ENCODE data around the gene MED25.

The MED25 gene

DNA sequence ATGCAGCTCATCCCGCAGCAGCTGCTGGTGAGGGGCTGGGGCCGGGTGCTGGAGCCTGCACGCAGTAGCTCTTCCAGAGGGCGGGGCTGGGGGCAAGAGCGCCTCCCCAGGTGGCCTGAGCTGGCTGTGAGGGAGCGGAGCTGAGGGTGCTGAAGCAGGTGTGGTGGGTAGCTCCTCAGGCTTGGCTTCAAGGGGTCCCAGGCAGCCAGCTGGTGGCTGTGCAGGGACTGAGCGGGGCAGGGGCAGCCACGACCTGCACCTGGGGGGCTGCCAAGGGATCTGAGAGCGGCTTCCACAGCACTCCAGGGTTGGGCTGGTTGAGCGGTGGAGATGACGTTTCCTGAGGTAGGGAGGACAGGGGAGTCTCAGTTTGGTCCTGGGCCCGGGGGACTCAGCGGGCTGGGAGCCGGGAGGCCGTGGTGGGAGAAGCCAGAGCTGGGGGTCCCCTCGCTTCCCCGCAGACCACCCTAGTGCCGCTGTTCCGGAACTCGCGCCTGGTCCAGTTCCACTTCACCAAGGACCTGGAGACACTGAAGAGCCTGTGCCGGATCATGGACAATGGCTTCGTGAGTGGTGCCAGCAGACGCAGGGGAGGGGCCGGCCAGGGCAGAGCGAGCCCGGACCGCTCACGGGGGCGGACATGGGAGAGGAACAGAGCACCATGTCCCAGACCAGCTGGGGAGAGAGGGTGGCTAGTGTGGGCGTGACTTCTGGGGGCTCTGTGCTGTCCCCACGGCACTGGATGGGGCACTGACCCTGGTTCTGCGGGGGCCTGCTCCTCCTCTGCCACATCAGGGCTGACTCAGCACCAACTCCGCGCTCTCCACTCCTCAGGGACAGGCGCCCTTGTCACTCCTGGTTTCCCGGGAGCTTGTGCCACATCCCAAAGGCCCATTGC is 40.2 kb downstream of the MED25 start:
- no peak for TF ChIP-seq PAX5 (IDR thresholded peaks at IDR 0.05; ENCODE audit: insufficient read depth, low read length, severe bottlenecking)
- TF ChIP-seq SPI1 (IDR thresholded peaks at IDR 0.05; ENCODE audit: low read depth, low read length) = no peak
- TF ChIP-seq POLR2AphosphoS5 (IDR thresholded peaks at IDR 0.05; ENCODE audit: low read depth, low read length) = no peak; the same call in none of the 2 replicates
- no peak for TF ChIP-seq TAF1 (IDR thresholded peaks at IDR 0.05; ENCODE audit: low read depth, low read length)
- no peak for TF ChIP-seq POLR2A (IDR thresholded peaks at IDR 0.05; ENCODE audit: low read depth, low read length)
- TF ChIP-seq POU2F2 (IDR thresholded peaks at IDR 0.05; ENCODE audit: low read depth, low read length) = no peak
- DNase-seq (ENCODE audit: insufficient read length, low spot score) (no peak), FAIRE-seq (no peak)

DNA sequence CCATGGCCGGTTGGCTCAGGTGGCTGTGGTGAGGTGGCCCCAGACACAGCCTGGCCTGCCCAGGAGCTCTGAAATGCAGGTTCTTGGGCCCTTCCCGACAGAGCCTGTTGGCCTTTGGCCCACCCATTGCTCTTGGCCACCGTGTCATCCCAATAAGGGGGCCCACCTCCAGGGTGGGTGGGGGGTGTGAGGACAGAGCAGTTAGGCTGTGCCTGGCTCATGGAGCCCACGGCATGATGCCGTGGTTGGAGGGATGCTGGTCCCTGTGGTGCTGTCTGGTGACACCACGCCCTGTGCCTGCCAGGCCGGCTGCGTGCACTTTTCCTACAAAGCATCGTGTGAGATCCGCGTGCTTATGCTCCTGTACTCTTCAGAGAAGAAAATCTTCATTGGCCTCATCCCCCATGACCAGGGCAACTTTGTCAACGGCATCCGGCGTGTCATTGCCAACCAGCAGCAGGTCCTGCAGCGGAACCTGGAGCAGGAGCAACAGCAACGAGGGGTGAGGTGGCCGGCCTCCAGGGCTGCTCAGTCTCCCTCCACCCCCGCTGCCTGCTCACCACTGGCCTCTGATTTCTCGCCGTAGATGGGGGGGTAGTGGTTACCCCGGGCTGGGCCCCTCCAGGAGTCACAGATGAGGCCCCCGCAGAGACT is 41.7 kb downstream of the MED25 start:
- no peak for DNase-seq (ENCODE audit: insufficient read length, low spot score)

GRCh38 chr19:49860336-49861102 is 42.4 kb downstream of the MED25 start:
- TF ChIP-seq PAX5 (IDR thresholded peaks at IDR 0.05; ENCODE audit: insufficient read depth, low read length, severe bottlenecking) = no peak
- no peak for TF ChIP-seq TAF1 (IDR thresholded peaks at IDR 0.05; ENCODE audit: low read depth, low read length)
- TF ChIP-seq POLR2A (IDR thresholded peaks at IDR 0.05; ENCODE audit: low read depth, low read length) = 0 out of 2 replicates have a peak, but pooled peaks have one; percentile 25
- TF ChIP-seq SPI1 (IDR thresholded peaks at IDR 0.05; ENCODE audit: low read depth, low read length) = no peak
- FAIRE-seq (no peak), DNase-seq (ENCODE audit: insufficient read length, low spot score) (no peak)

More for the DNA sequence above, 41.7 kb downstream of the MED25 start:
- TF ChIP-seq POLR2A (IDR thresholded peaks at IDR 0.05; ENCODE audit: low read depth, low read length) = no peak
- no peak for TF ChIP-seq TAF1 (IDR thresholded peaks at IDR 0.05; ENCODE audit: low read depth, low read length)
- no peak for TF ChIP-seq POU2F2 (IDR thresholded peaks at IDR 0.05; ENCODE audit: low read depth, low read length)
- TF ChIP-seq PAX5 (IDR thresholded peaks at IDR 0.05; ENCODE audit: insufficient read depth, low read length, severe bottlenecking) = no peak
- no peak for TF ChIP-seq SPI1 (IDR thresholded peaks at IDR 0.05; ENCODE audit: low read depth, low read length)
- no peak for FAIRE-seq

GRCh38 chr19:49861107-49861506 is 43.0 kb downstream of the MED25 start:
- FAIRE-seq = no peak
- TF ChIP-seq PAX5 (IDR thresholded peaks at IDR 0.05; ENCODE audit: insufficient read depth, low read length, severe bottlenecking) (no peak), POU2F2 (IDR thresholded peaks at IDR 0.05; ENCODE audit: low read depth, low read length) (no peak)
- no peak for DNase-seq (ENCODE audit: insufficient read length, low spot score)

DNA sequence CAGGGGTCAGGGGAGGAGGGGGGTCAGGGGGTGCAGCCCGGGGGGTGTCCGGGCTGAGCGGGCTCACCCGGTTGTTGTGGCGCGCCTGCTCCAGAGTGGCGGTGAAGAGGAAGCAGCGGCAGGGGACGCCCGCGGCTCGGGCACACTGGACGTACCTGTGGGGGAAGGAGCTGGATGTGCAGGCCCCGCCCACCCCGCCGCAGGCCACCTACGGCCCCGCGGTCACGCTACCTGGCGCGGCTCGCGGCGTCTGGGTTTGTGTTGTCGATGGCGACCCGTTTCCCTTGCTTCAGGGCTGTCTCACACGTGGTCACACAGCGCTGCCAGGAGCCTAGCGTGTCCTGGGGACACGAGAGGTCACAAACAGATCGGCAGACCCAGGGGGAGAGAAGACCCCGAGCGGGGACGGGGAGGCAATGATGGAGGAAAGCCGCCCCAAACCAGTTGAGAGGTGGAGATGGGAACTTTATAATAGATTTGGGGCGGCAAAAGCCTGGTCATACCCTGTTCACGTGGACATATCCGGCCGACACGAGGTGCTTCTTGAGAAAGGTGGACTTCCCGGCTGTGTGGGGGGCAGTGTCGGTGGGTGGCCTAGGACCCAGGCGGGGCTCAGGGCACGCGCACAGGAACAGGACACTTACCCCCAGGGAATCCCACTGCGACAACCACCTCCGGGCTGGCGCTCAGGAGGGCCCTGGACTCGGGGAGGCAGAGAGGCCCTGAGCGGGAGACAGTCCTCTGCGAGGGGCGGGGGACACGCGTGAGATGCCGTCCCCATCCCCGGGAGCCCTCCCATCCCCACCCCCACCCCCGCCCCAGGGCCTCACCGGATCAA is 43.7 kb downstream of the MED25 start:
- 0 out of 2 replicates have a peak, but pooled peaks have one; percentile 25 for TF ChIP-seq POLR2AphosphoS5 (IDR thresholded peaks at IDR 0.05; ENCODE audit: low read depth, low read length)
- no peak for TF ChIP-seq PAX5 (IDR thresholded peaks at IDR 0.05; ENCODE audit: insufficient read depth, low read length, severe bottlenecking)
- TF ChIP-seq SPI1 (IDR thresholded peaks at IDR 0.05; ENCODE audit: low read depth, low read length) = no peak
- DNase-seq (ENCODE audit: insufficient read length, low spot score) = no peak
- no peak for FAIRE-seq

- no peak for DNase-seq (ENCODE audit: insufficient read length, low spot score)
- no peak for TF ChIP-seq SPI1 (IDR thresholded peaks at IDR 0.05; ENCODE audit: low read depth, low read length)
- TF ChIP-seq POU2F2 (IDR thresholded peaks at IDR 0.05; ENCODE audit: low read depth, low read length) = no peak
- TF ChIP-seq POLR2AphosphoS5 (IDR thresholded peaks at IDR 0.05; ENCODE audit: low read depth, low read length) = no peak
- no peak for FAIRE-seq
These were observed 44.5 kb downstream of the MED25 start for GRCh38 chr19:49862391-49863253.

- no peak for FAIRE-seq
These were observed 45.3 kb downstream of the MED25 start for GRCh38 chr19:49863254-49863934.

DNA sequence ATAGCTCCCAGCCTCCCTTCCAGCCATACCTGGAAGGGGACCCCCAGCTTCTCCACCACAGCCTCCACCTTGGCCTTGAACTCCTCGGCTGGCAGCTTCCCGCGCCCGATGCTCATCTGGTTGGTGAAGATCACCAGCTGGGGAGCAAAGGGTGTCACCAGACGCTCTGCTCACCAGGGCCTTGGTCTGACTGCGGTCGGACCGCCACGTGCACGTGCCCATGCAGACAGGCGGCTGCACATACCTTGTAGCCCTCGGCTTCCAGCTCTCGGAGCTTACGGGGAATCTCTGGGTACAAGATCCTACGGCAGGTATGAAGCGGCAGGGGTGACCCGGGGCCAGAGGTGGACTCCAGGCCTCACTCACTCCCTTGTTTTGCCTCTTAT is 45.8 kb downstream of the MED25 start:
- no peak for FAIRE-seq
- TF ChIP-seq SPI1 (IDR thresholded peaks at IDR 0.05; ENCODE audit: low read depth, low read length) = no peak
- no peak for TF ChIP-seq POLR2AphosphoS5 (IDR thresholded peaks at IDR 0.05; ENCODE audit: low read depth, low read length)
- TF ChIP-seq TAF1 (IDR thresholded peaks at IDR 0.05; ENCODE audit: low read depth, low read length) = no peak
- TF ChIP-seq POLR2A (IDR thresholded peaks at IDR 0.05; ENCODE audit: low read depth, low read length) = no peak
- TF ChIP-seq POU2F2 (IDR thresholded peaks at IDR 0.05; ENCODE audit: low read depth, low read length) = no peak
- no peak for TF ChIP-seq PAX5 (IDR thresholded peaks at IDR 0.05; ENCODE audit: insufficient read depth, low read length, severe bottlenecking)
- DNase-seq (ENCODE audit: insufficient read length, low spot score) = no peak

More at GRCh38 chr19:49863254-49863934, 45.3 kb downstream of the MED25 start:
- no peak for DNase-seq (ENCODE audit: insufficient read length, low spot score)
- TF ChIP-seq POLR2AphosphoS5 (IDR thresholded peaks at IDR 0.05; ENCODE audit: low read depth, low read length) (no peak), PAX5 (IDR thresholded peaks at IDR 0.05; ENCODE audit: insufficient read depth, low read length, severe bottlenecking) (no peak), POLR2A (IDR thresholded peaks at IDR 0.05; ENCODE audit: low read depth, low read length) (no peak), TAF1 (IDR thresholded peaks at IDR 0.05; ENCODE audit: low read depth, low read length) (no peak), POU2F2 (IDR thresholded peaks at IDR 0.05; ENCODE audit: low read depth, low read length) (no peak), SPI1 (IDR thresholded peaks at IDR 0.05; ENCODE audit: low read depth, low read length) (no peak)
